ENCODE data around the gene BUD23.
"Not testable (repeated sequence)": the region's sequence is repeated elsewhere in the genome, so short reads cannot be mapped to it uniquely, and the experiment has no call there.

Gene BUD23

DNA sequence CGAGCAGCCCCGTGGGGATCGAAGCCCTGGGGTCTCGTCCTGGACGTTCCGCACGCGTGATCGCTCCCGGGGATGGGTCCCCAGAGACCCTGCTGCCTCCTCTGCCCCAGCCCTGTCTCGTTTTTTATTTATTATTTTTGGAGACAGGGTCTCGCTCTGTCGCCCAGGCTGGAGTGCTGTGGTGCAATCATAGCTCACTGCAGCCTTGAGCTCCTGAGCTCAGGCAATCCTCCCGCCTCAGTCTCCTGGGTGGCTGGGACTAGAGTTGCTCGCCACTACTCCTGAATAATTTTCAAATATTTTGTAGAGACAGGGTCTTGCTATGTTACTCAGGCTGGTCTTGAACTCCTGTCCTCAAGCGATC, 36.4 kb downstream of the BUD23 start:
- DNase-seq (ENCODE audit: low spot score), result no peak

DNA sequence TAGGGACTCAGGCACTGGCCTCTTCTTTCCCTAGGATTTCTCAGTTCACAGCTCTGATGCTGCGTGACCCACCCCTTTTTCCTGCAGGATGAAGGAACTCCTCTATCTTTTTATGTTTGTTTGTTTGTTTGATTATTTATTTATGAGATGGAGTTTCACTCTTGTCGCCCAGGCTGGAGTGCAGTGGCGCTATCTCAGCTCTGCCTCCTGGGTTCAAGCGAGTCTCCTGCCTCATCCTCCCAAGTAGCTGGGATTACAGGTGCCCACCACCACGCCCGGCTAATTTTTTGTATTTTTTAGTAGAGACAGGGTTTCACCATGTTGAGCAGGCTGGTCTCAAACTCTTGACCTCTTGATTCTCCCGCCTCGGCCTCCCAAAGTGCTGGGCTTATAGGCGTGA, 37.0 kb downstream of the BUD23 start:
- not testable (repeated sequence) for DNase-seq (ENCODE audit: low spot score)

DNA sequence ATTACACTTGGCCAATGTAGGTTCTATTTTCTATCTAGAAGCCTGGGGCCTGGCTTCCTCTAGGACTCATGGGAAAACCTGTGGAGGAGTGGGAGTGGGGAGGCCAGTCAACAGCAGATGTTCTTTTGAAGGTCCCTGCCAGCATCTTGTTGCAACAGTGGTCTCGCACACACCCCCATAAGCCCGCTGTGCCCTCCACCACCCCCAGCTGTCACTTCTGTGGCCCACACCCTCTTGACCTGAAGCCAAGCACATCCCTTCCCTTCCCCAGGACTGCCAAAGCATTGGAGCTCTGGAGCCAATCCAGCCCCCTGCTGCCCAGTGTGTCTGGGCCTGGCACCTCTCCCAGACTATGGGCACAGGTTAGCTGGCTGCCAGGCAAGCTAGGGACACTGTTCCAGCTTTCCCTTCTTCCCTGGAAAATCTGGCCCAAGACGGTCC, 38.0 kb downstream of the BUD23 start:
- no peak for DNase-seq (ENCODE audit: low spot score)

DNA sequence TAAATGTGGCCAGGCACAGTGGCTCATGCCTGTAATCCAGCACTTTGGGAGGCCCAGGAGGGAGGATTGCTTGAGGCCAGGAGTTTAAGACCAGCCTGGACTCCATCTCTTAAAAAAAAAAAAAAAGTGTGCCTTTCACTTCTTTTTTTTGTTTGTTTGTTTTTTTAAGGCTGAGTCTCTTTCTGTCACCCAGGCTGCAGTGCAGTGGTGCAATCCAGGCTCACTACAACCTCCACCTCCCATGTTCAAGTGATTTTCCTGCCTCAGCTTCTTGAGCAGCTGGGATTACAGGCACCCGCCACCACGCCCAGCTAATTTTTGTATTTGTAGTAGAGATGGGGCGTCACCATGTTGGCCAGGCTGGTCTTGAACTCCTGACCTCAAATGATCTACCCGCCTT, 38.8 kb downstream of the BUD23 start:
- DNase-seq (ENCODE audit: low spot score), result not testable (repeated sequence)

DNA sequence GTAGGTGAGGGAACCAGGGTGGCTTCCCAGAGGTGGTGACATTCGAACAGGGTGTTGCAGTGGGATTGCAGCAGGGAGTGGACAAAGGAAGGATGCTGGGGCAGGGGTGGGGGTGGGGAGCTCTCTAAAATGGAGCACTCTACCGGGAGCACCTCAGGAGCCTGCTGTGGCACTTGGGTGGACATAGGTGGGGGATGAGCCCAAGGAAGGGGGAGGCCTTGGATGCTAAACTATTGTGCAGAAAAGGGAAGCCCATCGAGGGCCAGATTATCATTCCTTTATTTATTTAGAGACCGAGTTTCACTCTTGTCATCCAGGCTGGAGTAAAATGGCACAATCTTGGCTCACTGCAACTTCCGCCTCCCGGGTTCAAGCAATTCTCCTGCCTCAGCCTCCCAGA, 39.4 kb downstream of the BUD23 start:
- DNase-seq (ENCODE audit: low spot score), result no peak

DNA sequence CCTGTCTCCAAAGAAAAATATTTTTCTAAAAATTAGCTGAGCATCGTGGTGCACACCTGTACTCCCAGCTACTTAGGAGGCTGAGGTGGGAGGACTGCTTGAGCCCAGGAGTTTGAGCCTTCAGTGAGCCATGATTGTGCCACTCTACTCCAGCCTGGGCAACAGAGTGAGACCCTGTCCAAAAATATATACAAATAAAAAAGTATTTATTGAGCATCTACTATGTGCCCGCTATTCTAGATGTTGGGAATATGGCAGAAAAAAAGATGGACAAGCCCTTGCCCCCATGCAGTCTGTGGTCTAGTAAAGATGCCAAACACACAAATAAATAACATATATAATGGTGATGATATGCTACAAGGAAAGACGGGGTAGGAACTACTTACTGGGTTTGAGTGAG, 40.4 kb downstream of the BUD23 start:
- no peak for DNase-seq (ENCODE audit: low spot score)

DNA sequence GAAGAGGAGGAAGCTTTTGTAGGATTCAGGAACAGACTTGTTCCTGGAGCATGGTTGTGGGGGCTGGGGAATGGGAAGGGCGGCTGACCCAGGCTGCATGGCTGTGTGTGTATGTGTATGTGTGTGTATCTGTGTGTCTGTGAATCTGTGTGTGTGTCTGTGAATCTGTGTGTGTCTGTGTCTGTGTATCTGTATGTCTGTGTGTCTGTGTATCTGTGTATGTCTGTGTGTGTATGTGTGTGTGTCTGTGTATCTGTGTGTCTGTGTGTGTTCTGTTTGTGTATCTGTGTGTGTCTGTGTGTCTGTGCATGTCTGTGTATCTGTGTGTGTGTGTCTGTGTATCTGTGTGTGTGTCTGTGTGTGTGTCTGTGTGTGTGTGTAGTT, 42.7 kb downstream of the BUD23 start:
- DNase-seq (ENCODE audit: low spot score), result no peak

DNA sequence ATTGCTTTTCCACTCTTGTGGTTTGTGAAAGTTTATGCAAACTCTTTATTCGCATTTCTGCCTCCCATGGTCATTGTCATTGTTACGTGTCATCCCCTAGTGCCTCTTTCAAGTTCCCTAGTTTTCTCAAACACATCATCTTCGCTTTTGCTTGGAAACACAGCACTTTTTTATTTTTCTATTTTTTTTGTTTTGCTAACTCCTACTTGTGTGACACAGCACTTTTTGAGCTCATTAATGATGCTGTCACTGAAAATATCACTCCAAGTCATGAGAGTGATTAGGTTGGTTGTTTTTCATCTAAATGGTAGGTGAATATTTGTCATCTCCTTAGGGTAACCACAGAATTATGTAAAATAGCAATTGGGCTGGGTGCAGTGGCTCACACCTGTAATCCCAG, 44.6 kb downstream of the BUD23 start:
- no peak for DNase-seq (ENCODE audit: low spot score)

DNA sequence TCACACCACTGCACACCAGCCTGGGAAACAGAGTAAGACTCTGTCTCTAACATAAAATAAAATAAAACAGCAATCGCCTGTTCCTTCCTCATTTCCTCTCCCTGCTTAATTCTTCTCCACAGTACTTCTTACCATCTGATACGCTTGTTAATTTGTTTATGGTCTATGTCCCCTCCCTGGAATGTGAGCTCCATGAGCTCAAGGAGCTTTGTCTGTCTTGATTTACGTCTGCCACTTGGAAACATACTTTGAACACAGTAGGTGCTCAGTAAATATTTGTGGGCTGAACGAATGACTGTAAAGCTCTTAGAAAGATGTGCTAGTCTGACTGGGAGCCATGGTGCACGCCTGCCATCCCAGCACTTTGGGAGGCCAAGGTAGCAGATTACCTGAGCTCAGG, 45.2 kb downstream of the BUD23 start:
- no peak for DNase-seq (ENCODE audit: low spot score)

DNA sequence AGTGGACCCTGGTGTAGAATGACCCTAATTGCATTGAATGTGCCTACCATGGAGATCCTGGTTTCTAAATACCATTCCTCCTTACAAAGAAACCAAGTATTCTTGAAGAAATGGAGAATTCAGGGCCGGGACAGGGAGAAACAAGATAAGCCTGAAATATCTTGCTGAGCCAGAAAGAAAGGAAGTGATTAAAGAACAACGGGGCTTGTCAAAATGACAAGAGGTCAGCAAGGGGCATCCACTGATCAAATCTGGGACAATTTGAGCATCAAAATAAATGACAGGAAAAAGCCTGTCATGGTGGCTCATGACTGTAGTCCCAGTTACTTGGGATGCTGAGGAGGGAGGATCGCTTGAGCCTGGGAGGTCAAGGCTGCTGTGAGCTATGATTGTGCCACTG, 47.1 kb downstream of the BUD23 start:
- DNase-seq (ENCODE audit: low spot score), result no peak

DNA sequence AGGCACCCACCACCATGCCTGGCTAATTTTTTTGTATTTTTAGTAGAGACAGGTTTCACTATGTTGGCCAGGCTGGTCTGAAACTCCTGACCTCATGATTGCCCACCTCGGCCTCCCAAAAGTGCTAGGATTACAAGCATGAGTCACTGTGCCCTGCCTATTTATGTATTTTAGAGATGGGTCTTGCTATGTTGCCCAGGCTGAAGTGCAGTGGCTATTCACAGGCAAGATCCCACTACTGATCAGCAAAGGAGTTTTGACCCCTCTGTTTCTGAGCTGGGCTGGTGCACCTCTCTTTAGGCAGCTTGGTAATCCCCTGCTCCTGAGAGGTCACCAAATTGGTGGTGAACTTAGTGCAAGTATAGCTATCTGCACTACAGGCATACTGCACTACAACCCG, 49.0 kb downstream of the BUD23 start:
- no peak for DNase-seq (ENCODE audit: low spot score)

DNA sequence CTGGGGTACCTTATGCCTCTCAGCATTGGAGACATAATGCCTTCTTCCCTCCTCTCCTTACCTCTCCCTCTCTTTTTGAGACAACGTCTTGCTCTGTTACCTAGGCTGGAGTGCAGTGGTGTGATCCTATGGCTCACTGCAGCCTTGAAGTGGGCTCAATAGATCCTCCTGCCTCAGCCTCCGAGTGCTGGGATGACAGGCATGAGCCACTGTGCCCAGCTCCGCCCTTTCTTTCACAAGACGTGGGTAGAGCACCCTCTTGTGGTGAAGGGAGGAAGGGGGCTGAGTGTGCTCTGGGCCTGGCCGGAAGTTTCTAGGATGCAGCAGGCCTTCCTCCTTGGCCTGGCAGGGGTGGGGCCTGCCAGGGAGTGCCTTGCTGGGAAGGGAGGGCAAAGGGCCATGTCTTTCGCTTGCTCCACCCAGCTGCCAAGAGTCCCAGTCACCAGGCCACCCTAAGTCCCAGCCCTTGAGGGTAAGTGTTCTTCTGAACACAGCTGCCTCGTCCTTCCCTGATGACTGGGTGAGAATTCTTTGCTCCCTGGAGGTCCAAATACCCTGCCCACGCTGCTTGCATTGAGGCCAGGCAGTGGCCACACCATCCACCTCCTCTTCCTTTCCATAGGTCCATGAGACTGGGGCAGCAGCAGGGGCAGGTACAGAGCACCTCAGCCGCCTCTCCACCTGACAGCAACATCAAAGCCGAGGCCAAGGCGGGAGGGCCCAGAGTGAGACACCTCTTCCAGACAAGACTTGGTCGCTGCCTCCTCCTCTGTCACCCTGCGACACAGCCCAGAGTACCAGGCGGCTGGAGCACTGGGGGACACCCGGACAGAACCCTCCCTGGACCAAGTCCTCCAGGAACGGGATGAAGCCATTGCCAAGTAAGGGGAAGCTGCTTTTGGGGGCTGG, 51.5 kb downstream of the BUD23 start:
- peak; percentile 68 for DNase-seq (ENCODE audit: low spot score)

DNA sequence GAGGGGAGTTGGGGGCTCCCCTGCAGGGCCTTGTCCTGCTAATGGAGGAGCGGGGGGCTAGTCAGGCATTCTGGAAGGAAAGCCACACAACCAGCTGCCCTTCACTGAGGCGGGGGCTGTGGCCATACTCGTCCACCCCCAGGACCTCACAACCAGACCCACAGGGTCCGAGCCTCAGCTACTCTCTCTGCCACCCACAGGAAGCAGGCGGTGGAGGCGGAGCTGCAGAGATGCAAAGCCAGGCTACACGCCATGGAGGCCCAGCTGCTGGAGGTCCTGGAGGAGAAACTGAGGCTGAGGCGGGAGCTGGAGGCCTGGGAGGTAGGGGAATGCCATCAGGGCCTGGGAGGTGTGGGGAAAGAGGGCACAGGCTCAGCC, 52.1 kb downstream of the BUD23 start:
- DNase-seq (ENCODE audit: low spot score), result no peak

DNA sequence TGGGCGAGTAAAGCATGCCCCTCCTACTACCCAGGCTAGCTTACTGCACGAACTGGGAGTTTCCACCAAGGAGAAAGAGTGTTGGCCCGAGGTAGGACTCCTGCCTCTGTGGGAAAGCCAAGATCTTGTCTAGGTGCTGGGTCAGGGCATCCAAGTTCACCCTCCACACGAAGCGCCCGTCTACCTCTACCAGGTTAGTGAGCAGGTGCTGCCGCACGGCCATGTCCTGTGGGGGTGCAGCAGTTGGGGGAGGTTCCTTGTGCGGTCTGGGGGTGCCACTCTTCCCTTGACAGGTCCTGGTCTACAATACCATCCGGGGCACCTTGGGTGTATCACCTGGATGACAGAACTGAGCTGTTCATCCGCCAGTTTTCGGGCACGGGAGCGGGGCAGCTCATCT, 53.5 kb downstream of the BUD23 start:
- DNase-seq (ENCODE audit: low spot score), result no peak

DNA sequence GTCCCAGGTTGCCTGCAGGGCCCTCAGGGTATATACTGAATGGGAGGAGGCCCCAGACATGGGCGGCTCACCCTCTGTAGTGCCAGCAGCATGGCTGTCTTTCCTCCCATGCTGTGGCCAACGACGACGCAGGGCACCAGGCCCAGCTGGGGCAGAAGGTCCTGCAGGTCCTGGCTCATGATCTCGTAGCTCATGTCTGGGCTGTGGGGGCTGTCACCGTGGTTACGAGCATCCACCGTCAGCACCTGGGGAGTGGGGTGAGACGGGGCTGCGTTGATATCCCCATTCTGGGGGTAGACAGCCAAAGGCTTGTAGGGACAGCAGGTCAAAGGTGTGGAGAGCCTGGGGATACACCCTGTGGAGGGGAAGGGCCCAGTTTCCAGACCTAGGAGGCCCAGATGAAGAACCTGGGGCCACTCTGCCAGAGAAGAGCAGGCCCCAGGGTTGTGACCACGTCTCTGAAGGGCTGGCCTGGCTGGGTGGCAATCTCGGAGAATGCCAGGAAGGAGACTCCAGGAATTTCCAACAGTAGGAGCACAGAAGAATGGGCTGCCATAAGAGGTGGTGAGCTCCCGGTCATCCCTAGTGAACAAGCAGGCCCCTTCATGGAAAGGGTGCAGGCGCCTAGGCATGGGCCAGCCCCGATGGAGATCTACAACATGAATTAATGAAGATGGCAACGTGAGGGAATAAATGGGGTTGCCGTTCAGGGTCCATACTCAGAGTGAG, 54.3 kb downstream of the BUD23 start:
- no peak for DNase-seq (ENCODE audit: low spot score)

DNA sequence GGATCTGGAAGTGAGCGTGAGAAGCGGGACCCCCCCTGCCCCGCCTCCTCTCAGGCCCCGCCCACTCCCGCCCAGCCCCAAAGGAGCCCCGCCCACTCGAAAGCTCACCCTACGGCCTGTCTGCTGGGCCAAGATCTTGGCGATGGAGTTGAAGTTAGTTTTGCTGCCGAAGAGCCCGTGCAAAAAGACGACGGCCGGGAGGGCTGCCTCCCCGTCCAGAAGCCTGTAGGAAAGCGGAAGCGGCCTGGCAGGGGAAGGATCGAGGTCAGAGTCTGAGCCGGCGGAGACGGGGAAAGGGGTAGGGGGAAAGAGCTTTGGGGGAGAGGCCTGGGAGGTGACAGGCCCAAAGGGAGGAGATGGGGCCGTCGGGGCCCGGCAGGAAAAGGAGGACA, 54.8 kb downstream of the BUD23 start:
- DNase-seq (ENCODE audit: low spot score), result peak; percentile 61

DNA sequence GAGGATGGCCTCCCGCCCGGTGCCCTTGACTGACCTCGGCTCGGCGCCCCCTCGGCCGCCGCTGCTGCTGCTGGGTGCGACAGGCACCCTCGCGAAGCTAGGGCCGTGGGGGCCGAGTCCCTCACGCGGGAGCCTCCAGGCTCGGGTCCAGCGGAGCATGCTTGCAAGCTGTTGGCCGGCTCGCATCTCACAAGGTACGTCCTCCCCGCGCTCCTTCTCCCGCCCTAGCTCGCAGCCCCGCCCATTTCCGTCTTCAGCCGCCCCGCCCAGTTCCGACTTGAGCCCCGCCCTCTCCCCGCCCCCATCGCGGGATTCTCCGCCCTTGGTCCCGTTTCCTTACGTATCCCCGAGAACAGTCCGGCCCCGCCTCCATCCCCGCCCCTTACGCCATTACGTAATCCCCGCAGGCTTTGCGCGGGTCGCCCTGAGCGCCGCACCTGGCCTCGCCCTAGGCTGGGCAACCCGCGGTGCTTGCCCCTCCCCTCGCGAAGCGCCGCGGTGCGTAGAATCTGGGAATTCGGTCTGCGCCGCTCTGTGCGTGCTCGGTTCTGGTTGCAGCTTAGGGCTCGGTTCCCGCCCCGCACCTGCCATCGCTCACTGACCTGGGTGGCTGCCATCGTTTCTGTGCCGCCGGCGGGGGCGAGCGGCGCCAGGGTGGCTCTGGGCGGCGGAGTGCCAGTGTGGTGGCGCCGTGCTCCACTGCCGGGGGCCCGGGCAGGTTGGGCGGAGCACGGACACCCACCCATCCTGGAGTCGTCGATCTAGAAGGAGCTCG, 55.4 kb downstream of the BUD23 start, which contains the start of gene ABHD11:
Gene ABHD11, minus strand, starts transcription at position 191 of the 775 bp plus-strand sequence. Its CDS starts 32 bp downstream, at position 159.
- DNase-seq (ENCODE audit: low spot score), result peak; percentile 81

DNA sequence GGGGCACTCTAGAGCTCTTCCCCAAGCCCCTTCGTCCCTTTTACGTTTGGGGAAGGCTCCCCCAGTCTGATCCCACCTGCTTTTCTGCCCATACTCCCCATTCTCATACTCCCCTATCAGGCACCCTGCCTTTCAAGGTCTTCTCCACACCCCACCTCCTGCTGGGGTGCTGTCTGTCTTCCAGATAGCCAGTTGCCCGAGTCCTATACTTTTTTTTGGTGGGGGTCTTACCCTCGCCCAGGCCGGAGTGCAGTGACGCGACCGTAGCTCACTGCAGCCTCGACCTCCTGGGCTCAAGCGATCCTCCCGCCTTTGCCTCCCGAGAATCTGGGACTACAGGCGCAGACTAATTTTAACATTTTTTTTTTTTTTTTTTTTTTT, 56.0 kb downstream of the BUD23 start:
- DNase-seq (ENCODE audit: low spot score), result no peak

DNA sequence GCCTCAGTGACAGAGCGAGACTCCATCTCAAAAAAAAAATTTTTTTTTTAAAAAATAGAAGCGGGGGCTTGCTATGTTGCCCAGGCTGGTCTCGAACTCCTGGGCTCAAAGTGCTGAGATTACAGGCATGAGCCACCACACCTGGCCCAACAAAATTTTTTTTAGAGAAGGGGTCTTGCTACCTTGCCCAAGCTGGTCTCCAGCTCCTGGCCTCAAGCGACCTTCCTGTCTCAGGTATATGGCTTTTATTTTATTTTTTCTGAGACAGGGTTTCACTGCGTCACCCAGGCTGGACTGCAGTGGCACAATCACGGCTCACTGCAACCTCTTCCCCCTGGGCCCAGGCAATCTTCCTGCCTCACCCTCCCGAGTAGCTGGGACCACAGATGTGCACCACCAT, 56.8 kb downstream of the BUD23 start:
- DNase-seq (ENCODE audit: low spot score), result no peak

DNA sequence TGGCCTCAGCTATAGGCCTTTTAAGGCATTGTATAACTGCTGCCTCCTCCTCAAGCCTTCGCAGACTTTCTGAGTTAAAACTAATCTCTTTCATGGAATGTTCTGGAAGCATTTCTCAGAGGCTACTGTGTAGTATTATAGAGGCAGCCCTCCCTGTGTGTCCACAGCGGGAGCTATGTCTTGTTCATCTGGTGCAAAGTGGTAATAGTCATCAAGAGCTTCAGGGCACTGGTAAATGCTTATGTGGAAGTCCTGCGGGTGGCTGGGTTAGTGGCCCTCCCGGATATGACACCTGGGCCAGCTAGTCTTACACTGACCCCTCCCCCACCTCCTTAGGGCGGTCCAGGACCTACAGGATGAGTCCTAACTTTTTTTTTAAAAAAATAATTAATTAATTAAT, 57.4 kb downstream of the BUD23 start:
- no peak for DNase-seq (ENCODE audit: low spot score)

DNA sequence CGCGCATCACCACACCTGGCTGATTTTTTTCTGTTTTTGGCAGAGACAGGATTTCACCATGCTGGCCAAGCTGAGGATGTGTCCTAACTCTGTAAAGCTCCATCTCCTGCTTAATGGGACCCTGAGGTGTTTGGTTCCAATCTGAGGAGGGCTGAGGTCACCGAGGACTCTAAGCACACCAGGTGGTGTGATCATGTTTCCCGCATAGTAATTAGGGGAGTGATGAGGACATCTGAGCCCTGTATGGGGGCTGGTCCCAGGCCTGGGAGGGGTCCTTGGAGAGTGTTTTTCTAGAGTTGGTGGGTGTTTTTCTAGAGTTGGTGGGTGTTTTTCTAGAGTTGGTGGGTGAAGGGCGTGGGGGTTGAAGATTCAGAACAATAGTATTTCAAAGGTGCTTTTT, 58.2 kb downstream of the BUD23 start:
- DNase-seq (ENCODE audit: low spot score), result no peak

DNA sequence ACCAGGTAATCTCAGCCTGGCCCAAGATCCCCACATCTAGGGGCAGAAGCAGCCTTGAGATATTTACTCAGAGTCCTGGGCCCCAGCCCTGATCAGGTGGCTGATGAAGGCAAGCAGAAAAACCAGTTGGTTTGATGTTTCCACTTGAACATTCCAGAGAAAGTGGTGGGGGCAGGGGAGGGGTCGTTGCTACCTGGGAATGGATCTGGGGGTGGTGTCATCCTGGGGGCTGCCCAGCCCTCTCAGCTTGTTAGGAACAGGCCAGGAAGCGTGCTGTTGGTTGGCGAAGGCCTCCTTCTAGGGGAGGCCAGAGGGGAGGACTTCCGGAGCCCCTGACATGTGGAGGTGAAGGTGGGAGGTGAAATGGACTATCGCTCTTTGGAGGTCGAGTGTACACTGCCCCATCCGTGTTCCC, 58.9 kb downstream of the BUD23 start:
- DNase-seq (ENCODE audit: low spot score), result no peak
